ENCODE data around the gene ZNF280A. TPM values are rescaled to one million over a fixed set of nuclear protein-coding genes. Genes with fewer than 3 reads are reported as not detected.

The ZNF280A gene
- total RNA-seq, 3 donors from 2014 or later = not detected

Other genes with a start within 250 kb of the ZNF280A start
- gene ZNF280B, start 11.5 kb downstream of the ZNF280A start, total RNA-seq = 1 to 10 TPM; 2.4 to 3.7 (median 2.6) TPM
- gene PRAME, start 39.0 kb upstream of the ZNF280A start, total RNA-seq = 1 to 10 TPM in 2 of 3 donors, under 1 TPM in 1; 0.95 to 1.3 (median 1.2) TPM
- gene GGTLC2, start 124.3 kb upstream of the ZNF280A start, total RNA-seq = not detected

Measured in activated T-cell treated with anti-CD3 and anti-CD28 coated beads, Interleukin-2, amount 50 U/mL, for 4 hours (primary cell).